Ascending aorta (tissue), 2 donors: ENCODE data around the gene ARHGEF28. TPM values are rescaled to one million over a fixed set of nuclear protein-coding genes. Genes with fewer than 3 reads are reported as not detected.

Source experiments
- DNase-seq, 2 donors: peaks; one replicate each; pipeline ENCODE4 v3.0.0-alpha.2; 2019; ENCODE audit warnings: low spot score in 2 of 2
- H3K27ac ChIP-seq, 2 donors: fragments of 200-600 bp; sonication (generic); one replicate each; pipeline ENCODE4 v1.5.1; 2016 to 2017; ENCODE audit warnings: mild to moderate bottlenecking in 1 of 2
- H3K27me3 ChIP-seq: fragments of 200-600 bp; sonication (generic); one replicate; pipeline ENCODE4 v1.5.1; 2017
- H3K36me3 ChIP-seq, 2 donors: fragments of 200-600 bp; sonication (generic); one replicate each; pipeline ENCODE4 v1.5.1; 2016
- H3K4me1 ChIP-seq, 2 donors: fragments of 200-600 bp; sonication (generic); one replicate each; pipeline ENCODE4 v1.5.1; 2016 to 2017; ENCODE audit warnings: mild to moderate bottlenecking in 1 of 2
- H3K4me3 ChIP-seq, 2 donors: fragments of 200-600 bp; sonication (generic); one replicate each; pipeline ENCODE4 v1.5.1; 2016 to 2017; ENCODE audit warnings: mild to moderate bottlenecking in 1 of 2
- H3K9me3 ChIP-seq, 2 donors: fragments of 200-600 bp; sonication (generic); one replicate each; pipeline ENCODE4 v1.5.1; 2016
- intact Hi-C: fragments of 100-400 bp; cut with DNase I; formaldehyde crosslinking; loops from one replicate; pipeline ENCODE4 v1.15.1; 2023
- total RNA-seq: library from RNA; depleted of rRNA; stranded (reverse); fragments of >200 nt; gene quantifications from one replicate; pipeline ENCODE4 v1.1.0, GENCODE V29; 2016
- TF ChIP-seq, protein P1 (sequence below), 3 experiments: fragments of 200-600 bp in 2 of 3; fragments of 450-650 bp in 1 of 3; sonication (generic) in 2 of 3; IDR thresholded peaks; one replicate each; pipeline ENCODE4 v1.5.1; 2016 to 2019; ENCODE audit warnings: antibody characterized with exemption in 3 of 3, mild to moderate bottlenecking in 1 of 3, moderate library complexity in 1 of 3

The ARHGEF28 gene
- total RNA-seq, 1 donor from 2014 or later, result 15.1 TPM

DNA sequence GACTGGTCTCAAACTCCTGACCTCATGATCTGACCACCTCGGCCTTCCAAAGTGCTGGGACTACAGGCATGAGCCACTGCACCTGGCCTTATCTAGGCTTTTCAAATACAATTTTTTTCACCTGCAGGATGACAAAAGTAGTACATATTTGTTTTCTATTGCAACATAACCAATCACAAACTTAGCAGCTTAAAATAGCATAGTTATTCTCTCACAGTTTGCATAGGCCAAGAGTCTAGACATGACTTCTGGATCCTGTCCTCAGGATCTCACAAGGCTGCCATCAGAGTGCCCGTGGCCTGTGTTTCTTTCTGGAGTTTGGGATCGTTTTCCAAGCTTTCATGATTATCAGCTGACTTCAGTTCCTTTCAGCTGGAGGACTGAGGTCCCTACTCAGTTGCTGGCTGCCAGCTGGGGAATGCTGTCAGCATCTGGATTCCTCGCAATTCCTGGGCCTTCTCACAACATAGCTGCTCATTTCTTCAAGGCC, 348.9 kb downstream of the ARHGEF28 start:
- no peaks in the 10 kb centered on the region for H3K9me3 ChIP-seq
- H3K36me3 ChIP-seq, result no peaks in the 10 kb centered on the region
- no peaks in the 10 kb centered on the region for H3K27me3 ChIP-seq
- intact Hi-C loops, result no loop called here
- H3K27ac ChIP-seq, result no peak overlapping the region
- TF ChIP-seq, protein P1, sequence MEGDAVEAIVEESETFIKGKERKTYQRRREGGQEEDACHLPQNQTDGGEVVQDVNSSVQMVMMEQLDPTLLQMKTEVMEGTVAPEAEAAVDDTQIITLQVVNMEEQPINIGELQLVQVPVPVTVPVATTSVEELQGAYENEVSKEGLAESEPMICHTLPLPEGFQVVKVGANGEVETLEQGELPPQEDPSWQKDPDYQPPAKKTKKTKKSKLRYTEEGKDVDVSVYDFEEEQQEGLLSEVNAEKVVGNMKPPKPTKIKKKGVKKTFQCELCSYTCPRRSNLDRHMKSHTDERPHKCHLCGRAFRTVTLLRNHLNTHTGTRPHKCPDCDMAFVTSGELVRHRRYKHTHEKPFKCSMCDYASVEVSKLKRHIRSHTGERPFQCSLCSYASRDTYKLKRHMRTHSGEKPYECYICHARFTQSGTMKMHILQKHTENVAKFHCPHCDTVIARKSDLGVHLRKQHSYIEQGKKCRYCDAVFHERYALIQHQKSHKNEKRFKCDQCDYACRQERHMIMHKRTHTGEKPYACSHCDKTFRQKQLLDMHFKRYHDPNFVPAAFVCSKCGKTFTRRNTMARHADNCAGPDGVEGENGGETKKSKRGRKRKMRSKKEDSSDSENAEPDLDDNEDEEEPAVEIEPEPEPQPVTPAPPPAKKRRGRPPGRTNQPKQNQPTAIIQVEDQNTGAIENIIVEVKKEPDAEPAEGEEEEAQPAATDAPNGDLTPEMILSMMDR (IDR thresholded peaks at IDR 0.05), result no peak
- H3K4me1 ChIP-seq, result no peaks in the 10 kb centered on the region
- no peak overlapping the region for H3K4me3 ChIP-seq
- no peak for DNase-seq

DNA sequence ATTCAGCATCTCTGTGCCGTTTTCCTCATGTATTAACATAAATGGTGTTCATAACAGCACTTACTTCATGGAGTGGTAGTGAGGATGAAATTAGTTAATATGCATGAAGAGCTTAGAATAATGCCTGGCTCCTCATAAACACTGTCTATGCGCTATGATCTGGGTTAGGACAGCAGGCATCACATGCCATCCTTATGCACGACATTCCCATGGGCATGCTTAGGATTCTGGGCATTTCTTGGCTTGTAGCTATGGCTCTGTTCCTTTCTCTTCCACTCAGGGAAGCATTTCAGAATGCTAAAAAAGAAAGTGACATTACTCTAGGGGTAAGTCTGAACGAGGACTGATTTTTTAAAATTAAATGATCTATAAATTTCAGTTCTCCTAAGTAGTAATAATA, 349.8 kb downstream of the ARHGEF28 start:
- intact Hi-C loops, result no loop called here
- H3K4me3 ChIP-seq, result no peak overlapping the region
- no peak overlapping the region for H3K27ac ChIP-seq
- H3K9me3 ChIP-seq, result no peaks in the 10 kb centered on the region
- TF ChIP-seq, protein P1 (IDR thresholded peaks at IDR 0.05), result no peak
- H3K4me1 ChIP-seq, result no peaks in the 10 kb centered on the region
- no peak for DNase-seq
- H3K36me3 ChIP-seq, result no peaks in the 10 kb centered on the region
- H3K27me3 ChIP-seq, result no peaks in the 10 kb centered on the region

DNA sequence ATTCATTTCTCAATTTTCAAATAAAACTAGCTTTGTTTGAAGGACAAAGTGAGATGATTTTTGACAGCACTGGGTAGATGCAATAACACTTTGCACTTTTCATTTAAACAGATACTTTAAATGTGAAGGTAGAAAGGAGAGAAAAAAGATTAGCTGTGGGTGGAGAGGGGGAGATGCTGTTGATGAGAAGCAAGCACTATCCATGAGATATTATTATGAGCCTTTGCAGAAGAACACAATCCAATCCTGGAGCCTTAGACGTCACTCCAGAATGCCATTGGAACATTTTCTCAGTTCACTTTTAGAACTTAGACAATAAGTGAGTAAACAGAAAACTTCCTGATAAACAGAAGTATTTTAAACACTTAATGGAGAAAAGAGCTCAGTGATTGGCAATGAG, 351.1 kb downstream of the ARHGEF28 start:
- DNase-seq, result no peak
- no peaks in the 10 kb centered on the region for H3K9me3 ChIP-seq
- no peaks in the 10 kb centered on the region for H3K4me1 ChIP-seq
- TF ChIP-seq, protein P1 (IDR thresholded peaks at IDR 0.05), result no peak
- intact Hi-C loops, result no loop called here
- H3K4me3 ChIP-seq, result no peak overlapping the region
- no peak overlapping the region for H3K27ac ChIP-seq
- no peaks in the 10 kb centered on the region for H3K27me3 ChIP-seq
- no peaks in the 10 kb centered on the region for H3K36me3 ChIP-seq

DNA sequence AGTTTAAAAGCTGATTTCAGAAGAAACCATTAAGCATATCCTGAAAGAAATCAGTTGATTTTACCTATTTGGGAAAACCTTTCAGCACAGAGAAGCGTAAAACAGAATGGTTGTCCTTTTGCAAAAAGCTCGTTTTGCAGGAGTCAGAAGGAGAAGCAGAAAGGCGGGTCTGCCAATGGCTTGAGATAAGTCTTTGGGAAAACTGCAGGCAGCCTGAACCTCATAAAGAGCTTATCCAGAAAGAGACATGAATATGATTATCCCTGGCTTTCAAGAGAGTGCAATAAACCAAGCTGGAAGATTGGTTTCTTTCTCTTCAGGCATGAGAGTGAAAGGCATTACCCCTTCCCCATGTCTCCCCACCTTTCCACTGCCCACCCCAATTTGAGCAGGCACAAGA, 353.3 kb downstream of the ARHGEF28 start:
- H3K4me3 ChIP-seq, result no peak overlapping the region
- intact Hi-C loops, result no loop called here
- H3K27ac ChIP-seq, result no peak overlapping the region
- H3K4me1 ChIP-seq, result no peaks in the 10 kb centered on the region
- no peaks in the 10 kb centered on the region for H3K9me3 ChIP-seq
- TF ChIP-seq, protein P1 (IDR thresholded peaks at IDR 0.05), result no peak
- H3K27me3 ChIP-seq, result no peaks in the 10 kb centered on the region
- no peak for DNase-seq
- no peaks in the 10 kb centered on the region for H3K36me3 ChIP-seq

DNA sequence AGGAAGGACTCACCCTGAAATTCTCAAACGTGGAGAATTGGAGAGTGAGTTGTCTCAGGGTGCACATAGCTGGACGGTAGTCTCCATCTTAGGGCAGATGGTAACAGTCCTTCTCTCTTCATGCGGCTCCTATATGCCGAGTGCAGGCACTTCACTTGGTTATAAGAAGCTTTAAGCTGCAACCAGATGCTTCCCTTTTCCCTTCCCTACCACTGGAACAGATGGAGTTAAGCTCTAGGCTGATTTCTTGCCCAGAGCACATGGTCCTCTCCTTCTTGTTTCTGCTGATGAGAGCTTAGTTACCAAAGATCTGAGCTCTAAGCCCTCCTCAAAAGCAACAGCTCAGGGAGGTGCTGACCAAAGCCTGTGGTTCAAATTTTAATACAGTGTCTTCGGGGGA, 355.7 kb downstream of the ARHGEF28 start:
- Histone ChIP-seq H3K36me3 (no peaks in the 10 kb centered on the region), H3K27me3 (no peaks in the 10 kb centered on the region), H3K27ac (no peak overlapping the region), H3K4me1 (no peaks in the 10 kb centered on the region), H3K4me3 (no peak overlapping the region), H3K9me3 (no peaks in the 10 kb centered on the region)
- intact Hi-C loops, result no loop called here
- no peak for DNase-seq
- TF ChIP-seq, protein P1 (IDR thresholded peaks at IDR 0.05), result no peak

DNA sequence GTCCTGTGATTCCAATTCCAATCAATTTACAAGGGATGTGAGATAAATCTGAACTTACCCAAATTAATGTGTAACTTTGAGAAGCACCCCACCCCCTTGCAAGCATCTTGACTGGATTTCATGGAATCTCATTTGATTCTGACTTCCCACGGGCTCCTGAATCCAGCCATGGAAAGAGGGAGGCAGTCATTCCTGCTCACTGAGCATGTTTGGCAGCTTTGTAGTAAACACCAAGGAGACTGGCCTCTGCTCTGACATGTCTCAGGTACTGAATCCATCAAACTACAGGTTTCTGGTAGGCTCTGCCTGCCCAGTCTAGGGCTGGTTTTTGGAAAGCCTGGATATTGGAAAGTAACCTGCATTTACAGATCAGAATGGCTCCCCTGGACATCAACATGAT, 357.6 kb downstream of the ARHGEF28 start:
- intact Hi-C loops, result no loop called here
- DNase-seq, result no peak

More for the DNA sequence above, 357.6 kb downstream of the ARHGEF28 start:
- Histone ChIP-seq H3K27ac (no peak overlapping the region), H3K4me1 (no peaks in the 10 kb centered on the region), H3K4me3 (no peak overlapping the region), H3K27me3 (no peaks in the 10 kb centered on the region), H3K9me3 (no peaks in the 10 kb centered on the region), H3K36me3 (no peaks in the 10 kb centered on the region)
- TF ChIP-seq, protein P1 (IDR thresholded peaks at IDR 0.05), result no peak
